Measurements from ENCODE around the gene ESYT1.

Gene ESYT1

DNA sequence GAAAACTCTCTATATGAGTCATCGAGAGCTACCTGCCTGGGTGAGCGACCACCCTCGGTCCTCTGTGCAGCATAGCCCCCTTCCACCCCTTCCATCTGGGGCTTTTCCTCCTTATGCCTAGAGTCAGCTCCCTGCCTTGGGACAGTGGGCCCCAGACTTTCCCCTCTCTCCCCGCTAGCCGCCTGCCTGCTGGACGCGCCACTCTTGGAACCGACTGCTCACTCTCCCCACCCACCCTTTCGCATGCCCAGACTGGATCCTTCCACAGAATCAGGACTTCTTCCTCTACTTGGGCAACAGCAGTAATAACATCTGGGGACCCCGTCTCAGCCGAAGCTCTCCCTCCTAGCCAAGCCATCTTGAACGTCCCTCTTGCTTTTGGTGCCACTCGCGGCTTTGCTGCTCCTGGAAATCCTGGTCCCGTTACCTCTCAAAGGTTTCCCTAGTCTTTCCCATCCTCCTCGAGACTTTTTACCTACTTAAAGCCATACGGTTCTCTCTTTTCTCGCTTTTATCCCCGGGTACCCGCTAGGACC, 671 bp downstream of the ESYT1 start:
- DNase-seq (ENCODE audit: low read depth in 2 of 2) = no peak

- peak in 1 of 2 donors; percentile 60 for DNase-seq (ENCODE audit: low read depth in 2 of 2)
Observed at GRCh38 chr12:56129206-56129941, 1.3 kb downstream of the ESYT1 start.

DNA sequence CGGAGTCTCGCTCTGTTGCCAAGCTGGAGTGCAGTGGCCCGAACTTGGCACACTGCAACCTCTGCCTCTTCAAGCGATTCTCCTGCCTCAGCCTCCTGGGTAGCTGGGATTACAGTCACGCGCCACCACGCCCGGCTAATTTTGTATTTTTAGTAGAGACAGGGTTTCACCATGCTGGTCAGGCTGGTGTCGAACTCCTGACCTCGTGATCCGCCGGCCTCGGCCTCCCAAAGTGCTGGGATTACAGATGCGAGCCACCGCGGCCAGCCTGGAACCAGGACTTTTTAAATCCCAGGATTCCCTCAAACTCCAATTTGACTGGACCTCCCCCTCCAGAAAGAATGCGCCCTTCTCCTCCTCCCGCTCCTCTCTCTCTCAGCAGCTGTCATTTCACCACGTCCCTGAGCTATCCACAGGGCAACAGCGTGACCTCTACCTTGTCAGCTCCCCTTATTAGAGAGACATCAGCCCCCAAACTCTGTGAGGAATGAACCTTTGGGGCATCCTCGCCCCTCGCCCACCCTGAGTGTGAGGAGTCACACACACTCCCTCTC, 2.0 kb downstream of the ESYT1 start:
- no peak for DNase-seq (ENCODE audit: low read depth in 2 of 2)

GRCh38 chr12:56130876-56131275, 2.8 kb downstream of the ESYT1 start:
- no peak for DNase-seq (ENCODE audit: low read depth in 2 of 2)

- DNase-seq (ENCODE audit: low read depth in 2 of 2) = no peak
Observed at GRCh38 chr12:56134897-56135296, 6.8 kb downstream of the ESYT1 start.

DNA sequence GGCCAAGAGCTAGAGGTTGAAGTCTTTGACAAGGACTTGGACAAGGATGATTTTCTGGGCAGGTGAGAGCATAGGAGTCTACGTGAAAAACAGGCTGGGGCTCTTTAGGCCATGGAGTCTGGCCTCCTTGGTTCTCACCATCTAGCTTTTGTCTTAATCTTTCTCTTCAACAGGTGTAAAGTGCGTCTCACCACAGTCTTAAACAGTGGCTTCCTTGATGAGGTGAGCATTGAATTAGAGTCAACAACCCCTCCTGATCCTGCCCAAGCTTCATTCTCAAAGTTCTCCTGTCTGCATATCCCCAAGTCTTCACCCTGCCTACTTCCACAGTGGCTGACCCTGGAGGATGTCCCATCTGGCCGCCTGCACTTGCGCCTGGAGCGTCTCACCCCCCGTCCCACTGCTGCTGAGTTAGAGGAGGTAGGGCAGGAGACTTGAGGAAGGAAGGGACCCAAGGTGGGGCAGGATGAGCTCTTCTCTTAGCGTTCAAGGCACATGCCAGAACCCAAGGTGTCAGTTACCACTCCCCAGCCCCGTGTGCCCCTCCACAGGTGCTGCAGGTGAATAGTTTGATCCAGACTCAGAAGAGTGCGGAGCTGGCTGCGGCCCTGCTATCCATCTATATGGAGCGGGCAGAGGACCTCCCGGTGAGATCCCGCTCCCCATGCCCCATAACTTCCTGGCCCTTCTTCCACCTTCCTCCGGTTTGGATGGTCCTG, 9.9 kb downstream of the ESYT1 start:
- no peak for DNase-seq (ENCODE audit: low read depth in 2 of 2)

- no peak for DNase-seq (ENCODE audit: low read depth in 2 of 2)
Observed at GRCh38 chr12:56141946-56142784, 14.1 kb downstream of the ESYT1 start.

DNA sequence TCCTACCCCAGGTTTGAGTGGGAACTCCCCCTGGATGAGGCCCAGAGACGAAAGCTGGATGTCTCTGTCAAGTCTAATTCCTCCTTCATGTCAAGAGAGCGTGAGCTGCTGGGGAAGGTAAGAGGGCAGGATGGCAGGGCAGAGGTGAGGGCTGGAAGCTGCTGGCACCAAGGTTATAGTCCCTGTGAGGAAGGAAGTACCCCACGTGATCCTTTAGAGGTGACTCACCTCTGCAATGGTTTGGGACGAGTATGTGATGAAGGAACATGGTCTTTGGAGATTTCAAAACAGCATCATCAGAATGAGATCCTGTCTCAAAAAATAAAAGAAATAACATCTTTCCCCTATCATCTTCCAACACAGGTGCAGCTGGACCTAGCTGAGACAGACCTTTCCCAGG, 15.2 kb downstream of the ESYT1 start:
- DNase-seq (ENCODE audit: low read depth in 2 of 2) = no peak

GRCh38 chr12:56143870-56144269, 15.8 kb downstream of the ESYT1 start:
- no peak for DNase-seq (ENCODE audit: low read depth in 2 of 2)

GRCh38 chr12:56145217-56145616, 17.1 kb downstream of the ESYT1 start:
- DNase-seq (ENCODE audit: low read depth in 2 of 2) = no peak

- no peak for DNase-seq (ENCODE audit: low read depth in 2 of 2)
Observed at GRCh38 chr12:56146492-56147460, 18.7 kb downstream of the ESYT1 start.

- DNase-seq (ENCODE audit: low read depth in 2 of 2) = no peak
Observed at GRCh38 chr12:56150563-56150962, 22.5 kb downstream of the ESYT1 start.

GRCh38 chr12:56151672-56152131, 23.6 kb downstream of the ESYT1 start:
- DNase-seq (ENCODE audit: low read depth in 2 of 2) = peak; percentile 17 to 42

- DNase-seq (ENCODE audit: low read depth in 2 of 2) = peak; percentile 87 to 91
Observed at GRCh38 chr12:56152132-56152755, 24.2 kb downstream of the ESYT1 start, which contains the start of gene MYL6B. Gene MYL6B (plus strand): TSS chr12:56152587. CDS start chr12:56153919, 1,332 bp downstream.

GRCh38 chr12:56152756-56153677, 24.9 kb downstream of the ESYT1 start:
- no peak for DNase-seq (ENCODE audit: low read depth in 2 of 2)

GRCh38 chr12:56153678-56154065, 25.6 kb downstream of the ESYT1 start:
- no peak for DNase-seq (ENCODE audit: low read depth in 2 of 2)

GRCh38 chr12:56154246-56154771, 26.2 kb downstream of the ESYT1 start:
- DNase-seq (ENCODE audit: low read depth in 2 of 2) = no peak

DNA sequence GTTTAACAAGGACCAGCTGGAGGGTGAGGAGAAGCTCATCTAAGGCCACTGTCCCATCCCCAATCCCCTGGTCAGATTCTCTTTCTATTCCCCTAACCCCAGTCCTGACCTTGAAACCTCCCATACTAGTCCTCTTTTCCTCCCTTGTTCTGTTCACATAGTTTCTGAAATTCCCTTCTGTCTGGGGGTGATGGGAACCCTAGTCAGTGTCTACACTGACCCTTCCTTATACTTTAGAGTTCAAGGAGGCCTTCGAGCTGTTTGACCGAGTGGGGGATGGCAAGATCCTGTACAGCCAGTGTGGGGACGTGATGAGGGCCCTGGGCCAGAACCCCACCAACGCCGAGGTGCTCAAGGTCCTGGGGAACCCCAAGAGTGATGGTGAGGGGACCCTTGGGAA, 26.8 kb downstream of the ESYT1 start:
- DNase-seq (ENCODE audit: low read depth in 2 of 2) = no peak
